Measurements from ENCODE around the gene GPR89A.
"Not testable (repeated sequence)": the region's sequence is repeated elsewhere in the genome, so short reads cannot be mapped to it uniquely, and the experiment has no call there.

GPR89A gene

DNA sequence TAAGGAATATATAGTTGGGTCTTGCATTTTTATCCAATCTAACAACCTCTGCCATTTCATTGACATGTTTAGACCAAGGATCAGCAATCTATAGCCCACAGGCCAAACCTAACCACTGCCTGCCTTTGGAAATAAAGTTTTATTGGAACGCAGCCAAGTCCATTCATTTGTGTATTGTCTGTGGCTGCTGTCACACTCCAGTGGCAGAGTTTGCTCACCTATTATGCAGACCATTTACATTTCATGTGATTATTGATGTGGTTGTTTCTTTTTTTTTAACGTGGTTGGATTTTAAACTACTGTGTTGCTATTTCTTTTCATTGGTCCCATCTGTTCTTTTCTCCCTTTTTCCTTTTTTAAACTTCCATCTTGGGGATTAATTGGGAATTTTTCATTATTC lies 54.7 kb downstream of the GPR89A start:
- POLR2A ChIA-PET; CTCF ChIA-PET; DNase-seq (ENCODE audit: extremely low spot score): not testable (repeated sequence)

DNA sequence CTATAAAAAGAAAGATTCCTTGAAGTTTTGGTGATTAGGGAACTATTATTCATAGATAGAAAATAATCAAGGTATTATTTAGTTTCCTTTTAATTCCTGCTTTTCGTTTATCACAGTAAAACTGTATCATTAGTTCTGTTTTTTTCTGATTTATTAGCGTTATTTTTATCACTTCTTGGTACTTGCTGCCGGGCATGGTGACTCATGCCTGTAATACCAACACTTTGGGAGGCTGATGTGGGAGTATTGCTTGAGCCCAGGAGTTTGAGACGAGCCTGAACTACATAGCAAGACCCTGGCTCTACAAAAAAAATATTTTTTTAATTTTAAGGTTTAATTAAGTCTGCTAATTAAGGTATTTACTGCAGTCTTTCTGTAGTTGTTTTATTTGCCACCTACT lies 57.2 kb downstream of the GPR89A start:
- CTCF ChIA-PET; DNase-seq (ENCODE audit: extremely low spot score); POLR2A ChIA-PET: not testable (repeated sequence)

DNA sequence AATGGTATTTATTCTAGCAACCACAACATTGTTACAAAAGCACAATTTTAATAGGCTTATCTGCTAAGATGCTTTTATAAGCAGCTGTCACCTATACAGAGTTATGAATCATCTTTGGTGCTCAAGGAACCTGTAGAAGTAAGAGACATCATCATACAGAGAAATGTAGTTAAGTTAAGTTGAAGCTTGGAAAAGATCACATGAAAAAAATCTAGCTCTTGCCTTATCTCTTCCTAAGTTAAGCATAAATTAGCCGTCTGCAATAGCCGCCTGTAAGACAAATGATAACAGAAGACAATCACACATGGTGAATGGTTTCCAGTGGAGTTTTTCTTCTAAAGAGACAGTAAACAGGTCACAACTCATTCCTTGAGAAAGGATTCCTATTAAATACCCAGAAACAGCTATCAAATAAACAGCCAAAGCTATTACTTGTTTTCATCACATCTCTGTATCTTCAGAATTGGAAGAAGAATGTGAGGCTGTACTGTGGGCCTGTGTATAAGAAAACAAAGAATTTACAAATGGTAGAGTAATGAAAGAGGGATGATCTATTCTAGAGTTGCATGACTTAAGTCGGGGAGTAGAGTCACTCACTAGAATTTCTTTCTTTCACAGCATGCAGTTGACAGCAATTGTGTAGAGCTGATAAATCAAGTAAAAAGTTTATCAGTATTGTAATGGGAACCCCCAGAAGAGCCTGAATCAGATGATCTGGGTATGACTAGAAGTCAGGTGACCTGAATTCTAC lies 63.4 kb downstream of the GPR89A start:
- POLR2A ChIA-PET; CTCF ChIA-PET; DNase-seq (ENCODE audit: extremely low spot score): not testable (repeated sequence)

DNA sequence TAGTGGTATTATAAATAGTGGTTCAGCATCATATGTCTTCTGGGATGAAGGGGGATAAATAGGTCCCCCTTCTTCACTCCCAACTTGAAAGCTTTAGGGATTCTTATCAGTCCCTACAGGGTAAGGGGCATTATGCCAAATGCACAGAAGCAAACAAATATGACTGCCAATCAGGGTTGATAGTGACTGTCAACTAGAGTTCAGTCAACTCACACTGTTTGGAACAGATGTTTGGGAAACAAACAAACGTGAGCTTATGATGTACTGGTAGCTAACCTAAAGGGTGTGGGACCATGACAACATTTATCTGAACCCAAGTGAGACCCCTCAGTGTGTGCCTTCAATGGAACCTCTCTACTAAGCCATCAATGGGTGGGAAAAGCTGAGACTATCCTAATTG lies 65.4 kb downstream of the GPR89A start:
- CTCF ChIA-PET; POLR2A ChIA-PET; DNase-seq (ENCODE audit: extremely low spot score): not testable (repeated sequence)

DNA sequence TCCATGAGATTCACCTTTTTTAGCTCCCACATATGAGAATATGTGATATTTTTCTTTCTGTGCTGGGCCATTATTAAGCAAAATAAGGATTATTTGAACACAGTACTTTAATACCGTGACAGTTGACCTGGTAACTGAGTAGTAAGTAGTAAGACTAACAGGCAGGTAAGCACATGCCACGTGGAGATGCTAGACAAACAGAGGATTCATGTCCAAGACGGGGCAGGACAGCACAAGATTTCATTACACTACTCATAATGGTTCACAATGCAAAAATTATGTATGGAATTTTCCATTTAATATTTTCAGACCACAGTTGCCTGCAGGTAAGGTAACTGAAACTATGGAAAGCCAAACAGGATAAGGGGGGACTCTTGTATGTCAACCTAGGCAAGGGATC lies 77.1 kb downstream of the GPR89A start:
- CTCF ChIA-PET; DNase-seq (ENCODE audit: extremely low spot score); POLR2A ChIA-PET: not testable (repeated sequence)

DNA sequence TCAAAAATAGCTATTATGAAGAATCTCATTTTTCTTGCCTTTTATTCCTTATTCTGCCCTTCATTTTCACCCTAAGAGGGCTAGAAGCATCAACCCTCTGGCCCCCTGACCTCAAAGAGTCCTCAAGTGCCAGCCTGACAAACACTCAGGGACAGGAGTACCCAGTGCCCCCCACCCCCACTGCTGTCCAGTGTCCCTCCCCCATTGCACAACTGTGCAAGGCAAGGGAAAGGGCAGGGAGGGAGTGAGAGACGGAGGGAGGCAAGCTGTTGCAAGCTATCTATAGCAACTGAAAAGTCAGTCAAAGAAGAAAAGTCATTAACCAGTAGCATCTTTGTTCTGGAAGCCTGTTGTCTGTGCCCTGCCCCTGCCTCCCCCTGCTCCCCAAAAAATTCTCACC lies 78.3 kb downstream of the GPR89A start:
- DNase-seq (ENCODE audit: extremely low spot score); CTCF ChIA-PET; POLR2A ChIA-PET: not testable (repeated sequence)

DNA sequence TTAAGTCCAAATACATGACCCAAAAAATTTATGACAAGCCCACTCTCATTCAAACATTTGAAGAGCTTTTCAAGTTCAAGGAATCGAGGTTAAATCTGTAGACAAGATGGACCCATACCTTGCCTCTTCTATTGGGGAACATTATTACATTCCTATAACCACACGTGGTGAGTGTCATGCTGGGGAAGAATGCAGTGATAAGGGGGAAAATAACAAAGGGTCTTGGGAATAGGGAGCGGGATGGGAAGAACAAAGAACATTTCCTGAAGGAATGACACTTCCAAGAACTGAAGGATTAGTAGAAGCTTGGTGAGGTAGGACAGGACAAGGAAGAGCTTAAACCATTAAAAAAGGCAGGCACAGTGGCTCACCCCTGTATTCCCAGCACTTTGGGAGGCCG lies 80.5 kb downstream of the GPR89A start:
- POLR2A ChIA-PET = no interaction called here
- TF ChIP-seq BHLHE40 (IDR thresholded peaks at IDR 0.05; ENCODE audit: borderline replicate concordance) = no peak
- TF ChIP-seq LEF1 (IDR thresholded peaks at IDR 0.05; ENCODE audit: borderline replicate concordance) = no peak
- no peak for TF ChIP-seq ARNT (IDR thresholded peaks at IDR 0.05)
- TF ChIP-seq L3MBTL2 (conservative IDR thresholded peaks at IDR 0.05) = no peak
- no peak for TF ChIP-seq SP1 (IDR thresholded peaks at IDR 0.05)
- TF ChIP-seq TARDBP (IDR thresholded peaks at IDR 0.05) = no peak
- no peak for TF ChIP-seq HDGF (IDR thresholded peaks at IDR 0.05; ENCODE audit: borderline replicate concordance)
- TF ChIP-seq CTBP1 (IDR thresholded peaks at IDR 0.05; ENCODE audit: borderline replicate concordance) = no peak
- no peak for TF ChIP-seq ZNF384 (IDR thresholded peaks at IDR 0.05)
- no peak for TF ChIP-seq ELF4 (IDR thresholded peaks at IDR 0.05)
- no peak for TF ChIP-seq SUZ12 (IDR thresholded peaks at IDR 0.05)
- TF ChIP-seq FOXA1 (IDR thresholded peaks at IDR 0.05) = no peak
- TF ChIP-seq FOXM1 (IDR thresholded peaks at IDR 0.05; ENCODE audit: borderline replicate concordance) = no peak
- no peak for TF ChIP-seq FOXK2 (IDR thresholded peaks at IDR 0.05)
- TF ChIP-seq, protein P1, sequence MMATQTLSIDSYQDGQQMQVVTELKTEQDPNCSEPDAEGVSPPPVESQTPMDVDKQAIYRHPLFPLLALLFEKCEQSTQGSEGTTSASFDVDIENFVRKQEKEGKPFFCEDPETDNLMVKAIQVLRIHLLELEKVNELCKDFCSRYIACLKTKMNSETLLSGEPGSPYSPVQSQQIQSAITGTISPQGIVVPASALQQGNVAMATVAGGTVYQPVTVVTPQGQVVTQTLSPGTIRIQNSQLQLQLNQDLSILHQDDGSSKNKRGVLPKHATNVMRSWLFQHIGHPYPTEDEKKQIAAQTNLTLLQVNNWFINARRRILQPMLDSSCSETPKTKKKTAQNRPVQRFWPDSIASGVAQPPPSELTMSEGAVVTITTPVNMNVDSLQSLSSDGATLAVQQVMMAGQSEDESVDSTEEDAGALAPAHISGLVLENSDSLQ (IDR thresholded peaks at IDR 0.05) = no peak
- CTCF ChIA-PET = no interaction called here
- no peak for DNase-seq (ENCODE audit: extremely low spot score)

DNA sequence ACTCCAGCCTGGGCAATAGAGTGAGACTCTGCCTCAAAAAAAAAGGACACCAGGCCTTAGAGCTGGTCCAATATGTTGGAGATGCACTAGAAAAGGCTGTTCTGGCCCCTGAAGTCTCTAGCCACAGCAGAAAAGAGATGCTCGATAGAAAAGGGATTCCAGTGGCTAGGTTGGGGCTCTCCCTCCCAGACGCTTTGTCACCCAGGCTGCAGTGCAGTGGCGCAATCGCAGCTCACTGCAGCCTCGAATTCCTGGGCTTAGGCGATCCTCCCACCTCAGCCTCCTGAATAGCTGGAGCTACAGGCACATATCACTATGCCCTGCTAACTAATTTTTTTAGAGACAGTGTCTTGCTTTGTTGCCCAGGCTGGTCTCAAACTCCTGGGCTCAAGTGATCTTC lies 81.1 kb downstream of the GPR89A start:
- TF ChIP-seq, protein P1 (IDR thresholded peaks at IDR 0.05) = no peak
- TF ChIP-seq TARDBP (IDR thresholded peaks at IDR 0.05) (no peak), ELF4 (IDR thresholded peaks at IDR 0.05) (no peak), SUZ12 (IDR thresholded peaks at IDR 0.05) (no peak), ARNT (IDR thresholded peaks at IDR 0.05) (no peak), CTBP1 (IDR thresholded peaks at IDR 0.05; ENCODE audit: borderline replicate concordance) (no peak)
- no peak for DNase-seq (ENCODE audit: extremely low spot score)
- ChIA-PET CTCF (no interaction called here), POLR2A (no interaction called here)

DNA sequence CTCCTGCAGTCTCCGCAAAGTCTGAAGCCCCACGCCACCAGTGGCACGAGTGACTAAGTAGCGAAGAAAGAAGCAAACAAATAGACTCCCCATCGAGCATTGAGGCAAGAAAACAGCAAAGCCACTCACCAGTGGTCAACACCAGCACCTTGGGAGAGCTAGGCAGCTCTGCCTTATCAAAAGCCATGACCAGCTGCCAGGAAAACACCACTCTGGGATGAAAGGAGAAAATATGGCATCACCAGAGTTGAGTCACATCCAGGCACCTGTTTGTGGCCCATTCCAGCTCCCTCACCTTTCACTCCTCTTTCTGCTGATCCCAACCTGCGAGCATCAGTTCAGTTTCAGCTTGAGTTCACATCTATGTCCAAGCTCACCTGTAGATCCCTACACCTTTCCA lies 82.1 kb downstream of the GPR89A start:
- TF ChIP-seq BHLHE40 (IDR thresholded peaks at IDR 0.05; ENCODE audit: borderline replicate concordance) (no peak), ZNF384 (IDR thresholded peaks at IDR 0.05) (no peak), ELF4 (IDR thresholded peaks at IDR 0.05) (no peak), SUZ12 (IDR thresholded peaks at IDR 0.05) (no peak), FOXA1 (IDR thresholded peaks at IDR 0.05) (no peak), LEF1 (IDR thresholded peaks at IDR 0.05; ENCODE audit: borderline replicate concordance) (no peak), FOXK2 (IDR thresholded peaks at IDR 0.05) (no peak), CTBP1 (IDR thresholded peaks at IDR 0.05; ENCODE audit: borderline replicate concordance) (no peak), NFRKB (IDR thresholded peaks at IDR 0.05) (no peak), SP1 (IDR thresholded peaks at IDR 0.05) (no peak), L3MBTL2 (conservative IDR thresholded peaks at IDR 0.05) (no peak), ARNT (IDR thresholded peaks at IDR 0.05) (no peak), TARDBP (IDR thresholded peaks at IDR 0.05) (no peak), HDGF (IDR thresholded peaks at IDR 0.05; ENCODE audit: borderline replicate concordance) (no peak), FOXM1 (IDR thresholded peaks at IDR 0.05; ENCODE audit: borderline replicate concordance) (no peak)
- TF ChIP-seq, protein P1 (IDR thresholded peaks at IDR 0.05) = no peak
- ChIA-PET POLR2A (no interaction called here), CTCF (interaction anchor here (0.6 kb wide), 1 partner anchor 14 kb away, joined by 3 read pairs; no protein-coding TSS in a partner anchor)
- DNase-seq (ENCODE audit: extremely low spot score) = no peak

Measured in HEK293T (cell line).